DMS 273 (cell line): Measurements from ENCODE around the gene PSMD7.

Experiments
- DNase-seq: peaks from one replicate; lab custom pipeline; 2025; ENCODE audit not compliant: unreplicated experiment; lab: John Stamatoyannopoulos, UW

PSMD7 gene

GRCh38 chr16:74296432-74297144 is at the start of gene PSMD7:
PSMD7 (plus strand) TSS chr16:74296814; CDS start chr16:74296915, 101 bp downstream.
- peak; percentile 97 for DNase-seq

- no peak for DNase-seq
These were observed 47.4 kb upstream of the PSMD7 start for GRCh38 chr16:74249254-74249653.

DNA sequence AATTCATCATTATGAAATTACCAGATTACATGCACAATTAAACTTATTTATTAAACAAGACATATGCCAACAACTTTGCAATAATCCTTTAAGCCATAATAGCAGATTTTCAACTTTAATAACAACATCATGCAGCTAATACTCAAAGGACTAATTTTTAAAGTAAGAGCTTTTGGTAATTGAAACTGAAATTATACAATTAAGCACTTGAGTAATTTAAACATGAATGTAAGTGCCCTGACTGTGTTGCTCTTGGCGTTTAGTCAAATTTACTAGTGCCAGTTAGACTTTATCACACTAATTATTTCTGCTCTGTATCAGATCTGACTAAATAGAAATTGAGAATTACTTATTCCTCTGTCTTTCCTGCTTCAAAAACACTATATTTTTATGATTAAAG is 46.8 kb upstream of the PSMD7 start:
- no peak for DNase-seq

GRCh38 chr16:74252329-74252728 is 44.3 kb upstream of the PSMD7 start:
- no peak for DNase-seq

DNA sequence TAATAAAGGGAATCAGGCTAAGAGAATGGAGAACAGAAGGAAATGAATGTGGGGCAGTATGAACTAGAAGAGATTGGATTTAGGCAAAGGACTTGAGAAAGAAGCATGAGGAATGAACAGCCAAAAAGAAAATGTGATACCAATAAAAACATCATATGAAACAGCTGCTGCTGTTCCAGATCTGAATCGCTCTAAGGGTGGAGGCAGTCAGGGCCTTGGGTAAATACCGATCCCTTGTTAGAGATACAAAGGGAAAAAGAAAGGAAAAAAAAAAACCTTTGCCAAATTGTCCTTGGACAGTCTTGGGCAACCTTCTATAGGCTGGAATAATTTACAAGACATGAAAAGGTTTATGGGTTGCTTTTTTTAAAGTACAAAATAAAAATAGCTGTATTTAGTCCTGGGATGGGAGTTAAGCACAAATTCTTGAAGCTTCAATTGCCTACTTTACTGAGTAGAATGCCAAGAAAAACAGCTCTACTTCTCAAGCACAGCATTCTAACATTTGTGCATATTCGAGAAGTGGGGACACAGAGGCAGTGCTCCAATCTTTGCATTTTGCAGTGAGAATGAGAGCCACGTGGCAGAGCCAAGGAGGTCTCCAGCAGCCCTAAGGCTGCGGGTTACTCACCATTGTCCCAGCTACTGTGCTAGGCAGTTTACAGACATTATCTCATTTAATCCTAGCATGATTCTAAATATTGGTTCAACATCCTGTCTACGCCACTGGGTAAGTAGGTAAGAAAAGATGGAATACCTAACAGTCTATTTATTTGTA is 43.3 kb upstream of the PSMD7 start:
- no peak for DNase-seq

DNA sequence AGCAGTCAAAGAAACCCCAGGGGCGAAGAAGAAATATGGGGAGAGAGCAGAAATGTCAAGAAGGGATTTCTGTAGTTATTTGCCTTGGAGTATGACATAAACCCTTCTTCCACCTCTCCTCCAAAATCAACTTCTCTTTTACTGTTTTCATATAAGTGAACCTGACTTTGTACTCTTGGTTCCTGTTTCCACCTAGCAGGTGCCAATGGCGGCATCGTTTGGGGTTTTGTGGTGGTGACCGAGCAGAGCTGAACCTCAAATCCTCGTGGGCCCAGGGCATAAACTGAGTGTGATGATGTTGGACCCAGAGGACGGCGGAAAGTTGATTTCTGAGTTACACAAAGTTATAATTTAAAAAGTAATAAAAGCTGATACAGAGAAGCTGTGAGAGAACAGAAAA is 39.6 kb upstream of the PSMD7 start:
- no peak for DNase-seq

- no peak for DNase-seq
These were observed 35.5 kb upstream of the PSMD7 start for GRCh38 chr16:74261068-74261467.

DNA sequence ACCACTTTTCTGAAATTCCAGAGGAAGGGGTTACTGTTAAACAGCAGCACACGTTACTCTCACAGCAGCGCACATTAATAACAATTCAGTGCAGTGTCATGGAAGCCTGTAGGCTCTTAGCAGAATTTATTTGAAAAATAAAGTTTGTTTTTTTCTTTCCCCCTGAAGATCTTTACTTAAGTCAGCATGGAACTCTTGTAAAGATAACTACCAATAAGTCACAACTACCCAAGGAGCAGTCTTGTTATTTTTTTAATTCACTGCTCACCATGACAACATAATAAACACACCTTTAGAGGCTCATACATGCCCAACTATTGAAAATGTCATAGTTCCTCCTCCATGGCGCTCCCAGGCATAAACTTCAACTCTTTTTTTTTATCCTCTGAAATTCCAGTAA is 31.8 kb upstream of the PSMD7 start:
- no peak for DNase-seq

DNA sequence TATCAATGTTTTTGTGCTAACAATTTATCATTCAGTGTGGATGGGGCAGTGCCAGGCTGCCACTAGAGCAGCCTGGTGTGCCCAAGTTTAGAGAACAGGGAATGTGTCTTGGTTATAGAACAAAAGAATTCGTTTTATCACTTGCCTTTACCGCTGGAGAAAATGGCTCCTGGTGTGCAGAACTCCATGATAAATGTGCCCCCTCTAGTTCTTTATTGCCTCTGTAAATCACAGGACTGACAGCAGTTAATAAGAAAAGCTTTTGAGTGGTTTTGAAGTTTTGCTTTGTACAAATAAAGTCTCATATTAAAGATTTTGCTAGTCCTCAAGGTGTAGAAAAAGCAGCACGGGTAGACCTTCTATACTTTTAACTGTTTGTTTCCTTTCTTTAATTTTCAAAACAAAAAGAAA is 28.2 kb upstream of the PSMD7 start:
- no peak for DNase-seq

GRCh38 chr16:74271872-74272271 is 24.7 kb upstream of the PSMD7 start:
- no peak for DNase-seq

DNA sequence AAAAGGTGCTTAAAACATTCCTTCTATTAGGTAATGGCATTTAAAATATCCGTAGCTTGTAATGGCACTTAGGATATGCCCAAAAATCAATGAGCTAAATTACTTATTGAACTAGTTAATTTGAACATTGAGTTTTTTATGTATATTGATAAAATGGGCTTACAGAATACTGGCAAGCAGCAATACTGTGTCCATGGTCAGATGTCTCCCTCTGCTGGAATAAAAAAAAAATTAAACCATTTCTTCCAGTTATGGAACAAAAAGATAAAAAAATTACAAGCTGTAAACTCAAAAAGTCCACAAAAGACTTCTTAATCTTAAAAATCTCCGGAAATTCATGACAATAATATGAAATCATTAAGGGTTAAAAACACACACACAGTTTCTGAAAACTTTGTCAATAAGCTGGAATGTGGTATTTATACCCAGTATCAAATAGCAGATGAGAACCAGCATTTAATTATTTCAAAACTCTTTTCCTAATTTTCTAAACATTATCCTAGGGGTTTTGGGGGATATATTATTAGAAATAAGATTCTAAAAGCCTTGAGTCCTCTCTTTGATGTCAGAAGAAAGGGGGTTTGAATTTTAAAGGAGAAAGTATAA is 21.5 kb upstream of the PSMD7 start:
- DNase-seq: peak; percentile 60

- no peak for DNase-seq
These were observed 20.9 kb upstream of the PSMD7 start for GRCh38 chr16:74275711-74276110.

GRCh38 chr16:74277974-74278373 is 18.6 kb upstream of the PSMD7 start:
- DNase-seq: no peak

GRCh38 chr16:74279266-74279665 is 17.3 kb upstream of the PSMD7 start:
- no peak for DNase-seq

DNA sequence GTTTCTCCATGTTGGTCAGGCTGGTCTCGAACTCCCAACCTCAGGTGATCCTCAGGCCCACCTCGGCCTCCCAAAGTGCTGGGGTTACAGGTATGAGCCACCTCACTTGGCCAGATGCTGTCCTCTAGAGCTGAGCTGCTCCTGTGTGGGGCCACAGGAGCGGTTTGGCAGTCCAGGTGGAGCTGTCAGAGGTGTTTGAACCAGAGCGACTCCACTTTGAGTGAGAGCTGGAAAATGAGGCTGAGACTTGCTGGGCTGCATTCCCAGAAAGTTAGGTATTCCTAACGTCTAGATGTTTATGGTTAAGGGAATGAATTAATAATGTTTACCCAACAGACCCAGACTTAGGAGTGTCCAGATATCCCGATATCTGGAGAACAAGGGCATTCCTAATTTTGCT is 16.8 kb upstream of the PSMD7 start:
- no peak for DNase-seq

- DNase-seq: no peak
These were observed 16.2 kb upstream of the PSMD7 start for GRCh38 chr16:74280448-74280847.

DNA sequence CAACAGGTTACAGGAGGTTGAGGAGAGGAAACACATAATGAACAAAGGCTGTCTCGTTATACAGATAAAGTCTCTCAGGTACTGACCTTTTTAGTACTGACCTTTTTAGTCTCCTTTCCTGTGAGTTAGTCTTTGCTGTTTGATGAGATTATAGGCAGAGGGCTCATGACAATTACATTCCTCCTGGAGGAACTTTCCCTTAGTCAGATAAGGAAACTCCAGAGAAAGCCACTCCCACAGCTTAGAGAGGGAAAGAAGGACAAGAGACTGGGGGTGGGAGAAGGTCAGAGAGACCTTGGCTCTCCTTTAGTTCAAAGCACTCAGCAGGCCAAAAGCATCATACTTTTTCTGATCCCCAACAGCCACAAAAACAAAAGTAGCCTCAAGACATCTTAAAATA is 15.3 kb upstream of the PSMD7 start:
- DNase-seq: no peak

- DNase-seq: no peak
These were observed 12.9 kb upstream of the PSMD7 start for GRCh38 chr16:74283716-74284115.

- no peak for DNase-seq
These were observed 8.5 kb upstream of the PSMD7 start for GRCh38 chr16:74288065-74288464.

DNA sequence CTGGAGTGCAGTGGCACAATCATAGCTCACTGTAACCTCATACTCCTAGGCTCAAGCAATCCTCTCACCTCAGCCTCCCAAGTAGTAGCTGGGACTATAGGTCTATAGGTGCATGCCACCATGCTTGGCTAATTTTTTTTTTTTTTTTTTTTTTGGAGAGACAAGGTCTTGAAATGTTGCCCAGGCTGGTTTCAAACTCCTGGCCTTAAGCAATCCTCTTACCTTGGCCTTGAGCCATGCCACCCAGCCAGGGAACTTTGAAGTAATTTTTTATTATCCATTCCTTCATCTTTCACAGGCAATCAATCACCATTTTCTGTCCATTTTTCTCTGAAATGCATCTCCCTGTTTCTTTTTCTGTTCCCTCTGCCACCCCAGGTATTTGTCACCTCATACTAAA is 6.3 kb upstream of the PSMD7 start:
- DNase-seq: no peak

DNA sequence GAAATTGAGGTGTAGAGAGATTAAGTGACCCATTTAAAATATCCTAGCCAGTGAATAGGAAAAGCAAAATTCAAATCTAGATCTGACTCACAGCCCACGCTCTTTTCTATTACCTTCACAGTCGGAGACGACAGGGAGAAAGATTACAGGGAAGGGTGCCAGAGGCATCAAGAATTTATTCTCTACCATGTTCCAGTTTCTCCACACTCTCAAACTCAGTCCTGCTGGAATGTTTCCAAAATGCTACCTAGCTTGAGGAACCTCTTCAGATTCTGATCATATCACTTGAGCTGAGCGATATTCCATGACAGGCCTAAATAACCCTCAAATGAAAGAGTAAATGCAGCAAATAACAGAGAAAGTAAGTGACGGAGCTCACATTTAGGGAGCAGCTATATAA is 5.4 kb upstream of the PSMD7 start:
- DNase-seq: no peak

DNA sequence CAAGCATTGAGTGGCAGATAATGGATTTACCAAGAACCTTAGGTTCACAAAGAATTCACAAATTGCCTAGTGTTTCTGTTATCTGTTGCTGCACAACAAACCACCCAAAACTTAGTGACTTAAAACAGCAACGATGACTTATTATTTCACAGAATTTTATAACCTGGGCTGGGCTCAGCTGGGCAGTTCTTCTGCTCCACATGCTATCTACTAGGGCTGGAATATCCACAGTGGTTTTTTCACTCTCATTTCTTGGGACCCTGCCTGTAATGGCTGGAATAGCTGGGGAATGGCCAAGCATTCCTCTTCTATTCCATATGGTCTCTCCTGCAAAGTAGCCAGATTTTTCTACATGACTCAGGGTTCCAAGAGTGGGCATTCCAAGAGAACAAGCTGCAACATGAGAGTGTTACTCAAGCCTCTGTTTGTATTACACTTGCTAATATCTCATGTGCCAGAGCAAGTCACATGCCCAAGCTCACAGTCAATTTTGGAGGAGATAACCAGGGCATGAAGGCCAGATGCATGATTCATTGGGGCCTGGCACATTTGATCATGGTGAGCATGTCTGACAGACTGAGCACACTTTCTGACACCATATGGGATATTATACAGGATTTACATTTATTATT is 4.9 kb upstream of the PSMD7 start:
- peak; percentile 74 for DNase-seq
